ENCODE measurements around the gene CDV3.
"Not testable (repeated sequence)": the region's sequence is repeated elsewhere in the genome, so short reads cannot be mapped to it uniquely, and the experiment has no call there.

CDV3 gene, protein sequence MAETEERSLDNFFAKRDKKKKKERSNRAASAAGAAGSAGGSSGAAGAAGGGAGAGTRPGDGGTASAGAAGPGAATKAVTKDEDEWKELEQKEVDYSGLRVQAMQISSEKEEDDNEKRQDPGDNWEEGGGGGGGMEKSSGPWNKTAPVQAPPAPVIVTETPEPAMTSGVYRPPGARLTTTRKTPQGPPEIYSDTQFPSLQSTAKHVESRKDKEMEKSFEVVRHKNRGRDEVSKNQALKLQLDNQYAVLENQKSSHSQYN

DNA sequence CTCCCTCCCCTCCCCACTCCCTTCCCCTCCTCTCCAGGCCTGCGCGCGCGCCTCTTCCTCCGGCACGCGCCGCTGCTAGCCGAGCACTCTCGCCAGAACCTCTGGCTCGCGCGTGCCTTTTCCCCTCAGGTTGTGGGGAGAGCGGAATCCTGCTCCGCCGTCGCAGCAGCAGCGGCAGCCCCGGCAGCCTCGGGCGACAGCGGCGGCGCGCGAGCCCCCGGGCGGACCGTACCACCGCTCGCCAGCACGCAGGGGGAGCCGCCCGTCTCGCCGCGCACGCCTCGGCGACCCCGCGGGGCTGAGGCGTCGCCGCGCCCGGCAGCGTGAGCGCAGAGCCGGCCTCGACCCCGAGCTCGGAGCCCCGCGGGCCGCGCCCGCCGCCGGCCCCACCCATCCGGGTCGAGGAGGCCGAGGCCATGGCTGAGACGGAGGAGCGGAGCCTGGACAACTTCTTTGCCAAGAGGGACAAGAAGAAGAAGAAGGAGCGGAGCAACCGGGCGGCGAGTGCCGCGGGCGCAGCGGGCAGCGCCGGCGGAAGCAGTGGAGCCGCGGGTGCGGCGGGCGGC is at the start of gene CDV3:
Gene CDV3, plus strand, starts transcription at position 58 of the 566 bp plus-strand sequence. Its CDS starts 359 bp downstream, at position 417.
- no peak for DNase-seq

DNA sequence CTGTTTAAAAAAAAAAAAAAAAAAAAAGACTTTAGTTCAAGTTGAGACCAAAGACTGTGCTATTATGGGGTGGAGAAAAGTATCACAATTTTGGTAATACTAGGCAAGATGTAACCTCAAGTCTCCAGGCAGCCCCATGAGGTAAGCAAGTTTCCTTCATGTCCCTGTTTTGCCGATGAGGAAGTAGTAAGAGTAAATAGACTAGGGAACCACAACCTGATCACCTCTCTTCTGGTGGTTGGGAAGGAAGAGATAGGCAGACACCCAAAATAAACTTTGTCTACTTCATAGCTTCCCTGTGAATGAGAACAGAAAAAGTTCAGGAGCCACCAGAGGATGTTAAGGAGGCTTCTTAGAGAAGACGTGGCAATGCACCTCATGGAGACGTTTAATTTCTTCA is 49.7 kb upstream of the CDV3 start:
- DNase-seq = not testable (repeated sequence)

DNA sequence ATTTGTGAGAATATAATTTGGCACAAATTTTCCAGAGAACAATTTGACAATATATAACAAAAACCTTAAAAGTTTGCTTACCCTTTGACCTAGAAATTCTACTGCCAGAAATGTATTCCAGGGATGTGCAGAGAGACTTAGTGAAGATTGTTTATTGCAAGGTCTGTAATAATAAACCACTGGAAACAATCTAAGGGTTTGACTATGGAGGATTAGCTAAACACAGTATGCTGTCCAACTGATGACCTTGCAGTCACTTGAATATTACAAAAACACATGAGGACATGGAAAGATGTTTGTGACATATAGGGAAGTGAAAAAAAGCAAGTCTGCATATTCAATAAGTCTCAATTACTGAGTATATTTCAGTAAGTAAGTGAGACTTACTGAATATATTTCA is 48.1 kb upstream of the CDV3 start:
- DNase-seq = no peak

DNA sequence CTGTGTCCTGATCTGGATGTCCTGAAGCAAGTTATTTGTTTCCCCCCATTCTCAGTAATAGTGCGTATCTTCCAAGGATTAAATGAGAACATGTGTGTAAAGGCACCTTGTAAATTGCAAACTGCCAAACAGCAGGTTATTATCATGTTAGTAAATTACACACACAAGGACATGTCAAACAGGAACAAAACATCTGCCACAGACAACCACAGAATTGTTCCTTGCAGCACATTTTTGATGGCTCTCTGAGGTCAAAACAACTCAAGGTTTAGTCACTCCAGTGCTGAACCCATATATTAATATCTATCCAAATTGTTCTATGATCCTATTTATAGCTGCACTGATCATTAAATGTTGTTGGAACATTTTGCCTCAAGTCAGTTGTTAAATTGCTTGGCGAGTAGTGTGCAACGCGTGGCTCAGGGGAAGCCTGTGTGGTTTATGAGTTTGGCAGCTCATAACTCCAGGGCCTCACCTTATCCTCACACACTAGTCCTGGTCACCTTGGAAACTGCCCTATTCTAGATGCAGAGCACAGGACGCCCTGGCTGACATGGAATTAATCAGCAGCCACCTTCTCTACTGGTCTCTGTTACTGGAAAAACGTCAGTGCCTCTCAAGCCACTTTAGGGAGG is 46.3 kb upstream of the CDV3 start:
- DNase-seq = no peak

DNA sequence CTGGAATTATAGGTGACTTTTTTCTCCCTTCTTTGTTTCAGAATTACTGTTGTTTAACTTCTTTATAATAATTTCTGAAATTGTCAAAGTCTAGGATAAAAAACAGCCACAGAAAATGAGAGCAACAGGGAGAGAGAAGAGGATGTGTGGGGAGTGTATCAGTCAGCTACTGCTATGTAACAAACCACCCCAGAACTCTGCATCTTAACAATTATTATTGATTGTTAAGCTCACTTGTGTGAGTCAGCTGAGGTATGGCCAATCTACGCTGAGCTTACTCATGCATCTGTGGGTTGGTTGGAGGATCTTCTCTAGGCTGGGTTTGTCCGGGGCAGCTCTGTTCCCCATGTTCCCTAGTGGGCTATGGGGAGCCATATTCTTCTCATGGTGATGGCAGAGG is 43.7 kb upstream of the CDV3 start:
- DNase-seq = no peak

DNA sequence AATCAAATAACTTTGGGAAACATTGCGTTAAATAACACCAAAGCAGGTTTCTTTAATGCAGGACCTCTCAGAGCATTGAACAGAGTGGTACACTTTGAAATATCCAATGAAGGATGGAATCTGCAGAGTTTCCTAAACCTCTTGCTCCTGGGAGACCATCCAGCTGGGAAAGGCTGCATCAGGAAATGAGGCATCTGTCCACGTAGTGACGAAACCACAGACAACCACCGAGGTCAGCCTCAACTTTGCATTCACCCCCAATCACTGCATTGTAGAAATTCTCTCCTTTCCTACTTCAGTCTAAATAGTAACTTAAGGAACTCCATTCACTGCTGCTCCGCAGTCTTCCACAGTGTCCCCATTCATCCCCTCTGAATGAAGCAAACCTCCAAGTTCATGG is 41.5 kb upstream of the CDV3 start:
- no peak for DNase-seq

DNA sequence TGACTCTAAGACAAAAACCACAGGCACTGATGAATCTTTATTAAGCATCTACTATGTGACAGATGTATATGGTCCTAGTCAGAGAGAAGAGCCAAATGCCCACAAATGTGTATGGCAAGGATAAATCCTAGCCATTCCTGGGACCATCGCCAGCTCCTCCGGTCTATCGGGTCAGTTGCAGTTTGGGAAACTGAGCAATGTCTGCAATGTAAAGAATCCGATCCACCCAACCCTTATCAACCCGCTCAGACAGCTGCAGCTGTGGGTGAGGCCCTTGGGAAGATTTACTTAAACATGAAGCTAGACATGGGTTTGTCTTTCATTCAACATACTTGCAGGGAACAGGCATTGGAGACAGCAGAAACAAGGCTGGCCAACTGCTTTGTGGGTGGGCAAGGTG is 40.5 kb upstream of the CDV3 start:
- DNase-seq = no peak

DNA sequence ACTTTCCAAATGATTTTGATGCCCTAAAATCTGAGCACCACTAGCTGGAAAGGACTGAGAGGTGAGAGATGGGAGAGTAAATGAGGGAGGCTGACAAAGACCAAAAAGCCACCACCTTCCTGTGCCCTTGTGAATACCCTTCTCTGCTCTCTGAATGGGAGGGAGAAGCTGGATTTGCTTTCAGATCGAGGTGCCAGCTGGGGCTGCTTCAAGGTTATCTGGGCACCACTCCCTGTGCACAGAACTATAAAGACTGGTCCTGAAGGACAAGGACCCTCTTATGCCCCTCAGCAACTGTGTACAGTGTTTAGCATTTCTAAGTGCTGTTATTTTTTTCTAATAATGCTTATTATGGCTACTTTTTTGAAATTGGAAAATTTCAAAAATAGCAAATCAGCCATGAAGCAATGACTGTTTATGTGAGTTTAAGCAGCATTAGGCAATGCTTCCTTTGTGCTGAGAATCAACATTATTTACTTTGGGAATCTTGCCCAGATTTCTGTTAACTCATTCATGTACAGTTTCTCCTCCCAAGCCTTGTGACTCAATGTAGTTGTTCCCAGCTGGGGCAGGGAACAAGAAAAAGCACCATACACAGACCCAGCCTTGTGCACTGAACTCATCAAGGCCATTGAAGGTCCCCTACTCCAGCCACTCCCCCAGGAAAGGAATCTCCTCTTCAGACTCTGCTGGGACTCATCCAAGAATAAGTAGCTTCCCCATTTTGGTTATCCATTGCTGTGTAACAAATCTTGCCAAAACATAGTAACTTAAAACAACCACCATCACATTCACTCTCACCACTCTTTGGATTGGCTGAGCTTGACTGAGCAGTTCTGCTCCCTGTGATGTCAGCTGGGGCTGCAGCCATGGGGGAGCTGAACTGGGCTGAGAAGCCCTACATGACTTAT is 37.3 kb upstream of the CDV3 start:
- DNase-seq = no peak

DNA sequence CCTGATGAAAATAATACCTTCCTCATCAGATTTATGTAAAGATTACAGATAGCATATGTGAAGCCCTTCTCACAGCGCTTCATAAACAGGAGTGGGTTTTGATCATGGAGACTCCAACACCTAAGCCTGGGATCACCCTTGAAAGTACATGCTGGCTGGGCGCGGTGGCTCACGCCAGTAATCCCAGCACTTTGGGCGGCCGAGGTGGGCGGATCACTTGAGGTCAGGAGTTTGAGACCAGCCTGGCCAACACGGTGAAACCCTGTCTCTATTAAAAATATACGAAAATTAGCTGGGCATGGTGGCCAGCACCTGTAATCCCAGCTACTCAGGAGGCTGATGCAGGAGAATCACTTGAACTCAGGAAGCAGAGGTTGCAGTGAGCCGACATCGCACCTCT is 36.4 kb upstream of the CDV3 start:
- not testable (repeated sequence) for DNase-seq

DNA sequence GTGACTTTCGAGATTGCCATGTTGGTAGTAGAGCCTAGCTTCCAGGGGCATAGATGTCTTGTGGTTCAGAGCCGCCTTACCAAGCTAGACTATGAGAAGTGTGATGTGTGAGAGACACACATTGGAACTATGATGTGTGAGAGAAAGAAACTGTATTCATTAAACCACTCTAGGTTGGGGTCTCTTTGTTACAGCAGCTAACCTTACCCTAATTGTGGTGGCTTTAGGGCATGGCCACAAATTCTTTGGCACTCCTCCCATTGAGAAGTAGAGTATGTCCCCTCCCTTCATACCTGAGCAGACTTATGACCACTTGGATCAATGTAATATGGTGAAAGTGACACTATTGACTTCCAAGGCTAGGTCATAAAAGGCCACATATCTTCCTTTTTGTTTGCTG is 35.3 kb upstream of the CDV3 start:
- no peak for DNase-seq

DNA sequence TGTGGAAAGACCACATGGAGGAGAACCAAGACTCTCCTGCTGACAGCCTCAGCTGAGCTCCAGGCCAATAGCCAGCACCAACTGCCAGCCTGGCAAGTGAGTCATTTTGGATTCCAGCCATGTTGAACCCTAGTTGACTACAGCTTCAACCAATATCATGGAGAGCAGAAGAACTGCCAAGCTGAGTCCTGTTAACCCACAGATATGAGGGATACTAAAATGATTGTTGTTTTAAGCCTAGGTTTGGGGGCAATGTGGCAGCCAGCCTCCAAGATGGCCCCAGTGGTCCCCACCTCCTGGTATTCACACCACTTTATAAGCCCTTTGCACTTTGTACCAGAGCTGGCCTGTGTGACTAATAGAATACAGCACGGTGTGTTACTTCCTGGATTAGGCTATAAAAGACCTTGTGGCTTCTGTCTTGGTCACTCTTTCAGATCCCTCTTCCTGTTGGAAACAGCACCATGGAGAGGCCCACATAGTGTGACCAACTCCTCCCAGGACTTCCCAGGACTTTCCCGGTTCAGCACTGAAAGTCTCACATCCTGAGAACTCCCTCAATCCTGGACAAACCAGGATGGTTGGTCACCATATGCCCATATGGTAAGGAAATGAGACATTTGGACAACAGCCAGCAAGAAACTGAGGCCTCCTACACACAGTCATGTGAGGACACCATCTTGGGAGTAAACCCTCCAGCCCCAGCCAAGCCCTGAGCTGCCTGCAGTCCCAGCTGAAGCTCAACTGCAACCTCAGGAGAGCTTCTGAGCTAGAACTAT is 32.4 kb upstream of the CDV3 start:
- no peak for DNase-seq

DNA sequence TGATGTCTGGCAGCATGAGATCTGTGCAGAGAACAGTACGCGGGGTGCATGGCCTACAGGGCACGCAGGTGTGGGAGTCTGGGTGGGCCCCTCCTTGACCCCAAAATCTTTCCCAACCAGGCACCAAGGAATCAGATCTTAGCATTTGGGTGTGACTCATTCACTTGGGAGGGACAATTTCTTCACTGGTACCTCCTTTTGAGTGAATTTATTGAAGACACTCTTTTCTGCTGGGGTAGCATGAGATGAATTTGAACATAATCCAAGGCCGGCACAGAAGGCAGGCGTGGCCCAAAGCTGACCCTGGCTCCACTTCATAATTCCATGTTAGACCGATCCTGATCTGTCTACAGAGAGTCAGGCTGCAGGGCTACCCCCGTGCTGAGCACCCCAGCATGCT is 30.6 kb upstream of the CDV3 start:
- no peak for DNase-seq

DNA sequence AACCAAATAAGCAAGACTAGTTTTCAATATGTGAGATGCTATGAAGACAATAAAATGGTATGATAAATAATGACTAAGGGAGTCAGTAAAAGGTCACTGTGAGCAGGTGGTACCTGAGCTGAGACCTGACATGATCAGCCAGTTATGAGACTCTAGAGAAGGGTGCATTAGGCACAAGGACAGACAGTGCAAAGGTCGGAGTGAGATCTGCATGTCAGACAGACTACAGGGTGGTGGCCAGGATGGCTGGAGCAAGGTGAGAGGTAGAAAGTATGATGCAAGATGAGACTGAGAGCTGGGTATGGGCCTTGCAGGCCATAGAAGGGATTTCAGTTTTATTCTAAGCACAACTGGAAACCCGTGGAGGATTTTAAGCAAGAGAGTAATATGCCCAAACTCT is 28.5 kb upstream of the CDV3 start:
- not testable (repeated sequence) for DNase-seq

DNA sequence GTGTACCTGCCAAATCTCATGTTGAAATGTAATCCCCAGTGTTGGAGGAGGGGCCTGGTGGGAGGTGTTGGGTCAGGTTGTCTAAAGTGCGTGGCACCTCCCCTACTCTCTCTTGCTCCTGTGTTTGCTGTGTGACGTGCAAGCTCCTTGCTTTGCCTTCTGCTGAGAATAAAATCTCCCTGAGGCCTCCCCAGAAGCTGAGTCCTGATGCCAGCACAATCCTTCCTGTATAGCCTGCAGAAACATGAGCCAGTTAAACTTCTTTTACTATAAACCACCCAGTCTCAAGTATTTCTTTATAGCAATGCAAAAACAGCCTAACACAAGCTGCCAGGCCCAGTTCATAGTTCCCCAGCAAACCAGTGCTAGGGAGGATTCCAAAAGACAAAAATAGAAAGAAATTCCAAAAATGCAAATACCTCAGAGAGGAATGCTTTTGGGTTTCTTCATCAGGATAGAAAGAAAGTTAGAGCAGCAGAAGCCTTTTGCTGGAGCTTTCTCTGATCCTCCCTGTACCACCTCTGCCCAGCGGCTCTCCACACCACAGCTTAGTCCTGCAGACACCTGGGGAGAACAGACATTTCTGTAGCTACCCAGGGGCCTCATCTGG is 25.9 kb upstream of the CDV3 start:
- no peak for DNase-seq

DNA sequence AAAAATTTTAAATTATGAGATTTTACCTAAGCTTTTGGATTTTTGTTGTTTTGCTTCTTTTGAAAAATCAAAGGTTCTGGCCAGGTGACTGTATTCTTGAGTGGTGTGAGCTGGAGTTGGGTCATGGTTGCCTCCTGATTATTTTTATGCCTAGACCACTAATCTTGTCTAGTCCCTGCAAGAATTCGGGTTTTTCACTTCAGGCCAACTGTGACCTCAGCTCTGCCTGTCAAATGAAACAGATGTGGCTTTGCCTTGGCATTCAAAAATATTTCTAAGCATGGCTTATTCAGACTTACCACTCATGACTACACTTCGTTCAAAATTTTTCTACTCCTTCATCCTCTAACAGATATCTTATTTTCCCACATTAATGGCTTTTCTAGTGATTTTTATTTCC is 25.4 kb upstream of the CDV3 start:
- no peak for DNase-seq

DNA sequence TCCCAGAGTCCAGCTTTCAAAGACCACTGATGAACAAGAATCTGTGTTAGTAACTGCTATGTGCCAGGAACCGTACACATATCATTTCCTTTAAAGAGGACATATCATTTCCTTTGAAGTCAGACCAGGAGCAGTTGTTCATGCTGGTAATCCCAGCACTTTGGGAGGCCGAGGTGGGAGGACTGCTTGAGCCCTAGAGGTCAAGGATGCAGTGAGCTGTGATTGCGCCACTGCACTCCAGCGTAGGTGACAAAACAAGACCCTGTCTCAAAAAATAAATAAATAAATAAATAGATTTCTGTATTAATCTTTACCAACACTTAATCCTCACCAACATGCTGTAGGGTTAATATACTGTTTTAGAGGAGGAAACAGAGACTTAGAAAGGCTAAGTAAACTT is 23.9 kb upstream of the CDV3 start:
- DNase-seq = no peak

DNA sequence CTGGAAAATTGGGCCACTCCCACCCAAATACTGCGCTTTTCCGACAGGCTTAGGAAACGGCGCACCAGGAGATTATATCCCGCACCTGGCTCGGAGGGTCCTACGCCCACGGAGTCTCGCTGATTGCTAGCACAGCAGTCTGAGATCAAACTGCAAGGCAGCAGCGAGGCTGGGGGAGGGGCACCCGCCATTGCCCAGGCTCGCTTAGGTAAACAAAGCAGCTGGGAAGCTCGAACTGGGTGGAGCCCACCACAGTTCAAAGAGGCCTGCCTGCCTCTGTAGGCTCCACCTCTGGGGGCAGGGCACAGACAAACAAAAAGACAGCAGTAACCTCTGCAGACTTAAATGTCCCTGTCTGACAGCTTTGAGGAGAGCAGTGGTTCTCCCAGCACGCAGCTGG is 21.9 kb upstream of the CDV3 start:
- not testable (repeated sequence) for DNase-seq

DNA sequence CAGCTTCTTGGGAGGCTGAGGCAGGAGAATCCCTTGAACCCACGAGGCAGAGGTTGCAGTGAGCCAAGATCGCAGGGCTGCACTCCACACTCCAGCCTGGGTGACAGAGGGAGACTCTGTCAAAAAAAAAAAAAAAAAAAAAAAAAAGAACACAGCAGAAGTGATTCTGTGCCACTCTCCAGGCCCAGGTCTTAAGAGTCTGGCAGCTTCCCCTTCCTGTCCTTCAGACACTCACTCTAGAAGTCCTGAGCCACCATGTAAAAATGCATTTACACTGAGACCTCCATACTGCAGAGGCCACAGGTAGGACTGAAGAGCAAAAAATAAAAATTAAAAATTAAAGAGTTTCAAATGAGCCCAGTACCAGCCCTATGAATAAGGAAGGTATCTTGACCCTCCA is 11.8 kb upstream of the CDV3 start:
- no peak for DNase-seq

DNA sequence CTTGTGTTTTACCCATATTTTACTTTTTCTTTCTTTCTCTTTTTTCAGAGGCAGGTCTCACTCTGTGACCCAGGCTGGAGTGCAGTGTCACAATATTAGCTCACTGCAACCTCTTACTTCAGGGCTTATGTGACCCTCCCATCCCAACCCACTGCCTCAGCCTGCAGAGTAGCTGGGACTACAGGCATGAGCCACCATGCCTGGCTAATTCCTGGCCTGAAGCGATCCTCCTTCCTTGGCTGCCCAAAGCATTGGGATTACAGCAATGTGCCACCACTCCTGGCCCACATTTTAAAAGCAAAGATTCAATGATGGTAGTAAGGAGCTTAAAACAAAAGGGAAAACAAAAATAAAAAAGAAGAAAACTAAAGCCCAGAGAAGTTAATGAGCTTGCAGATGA is 11.1 kb upstream of the CDV3 start:
- no peak for DNase-seq

DNA sequence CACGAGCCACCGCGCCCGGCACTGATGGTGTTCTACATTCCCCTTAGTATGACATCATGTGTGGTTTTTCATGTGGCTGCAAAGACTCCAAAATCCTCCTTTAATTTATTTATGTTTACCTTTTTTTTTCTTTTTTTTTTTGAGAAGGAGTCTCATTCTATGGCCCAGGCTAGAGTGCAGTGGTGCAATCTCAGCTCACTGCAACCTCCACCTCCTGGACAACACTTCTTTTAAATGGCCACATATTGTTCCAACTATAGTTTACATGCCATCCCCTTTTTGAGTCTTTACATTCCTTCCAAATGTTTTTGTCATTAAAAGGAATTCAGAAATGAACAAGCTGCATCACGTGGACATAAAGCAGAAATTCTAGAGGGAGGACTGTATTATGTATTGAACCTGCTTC is 10.3 kb upstream of the CDV3 start:
- no peak for DNase-seq

DNA sequence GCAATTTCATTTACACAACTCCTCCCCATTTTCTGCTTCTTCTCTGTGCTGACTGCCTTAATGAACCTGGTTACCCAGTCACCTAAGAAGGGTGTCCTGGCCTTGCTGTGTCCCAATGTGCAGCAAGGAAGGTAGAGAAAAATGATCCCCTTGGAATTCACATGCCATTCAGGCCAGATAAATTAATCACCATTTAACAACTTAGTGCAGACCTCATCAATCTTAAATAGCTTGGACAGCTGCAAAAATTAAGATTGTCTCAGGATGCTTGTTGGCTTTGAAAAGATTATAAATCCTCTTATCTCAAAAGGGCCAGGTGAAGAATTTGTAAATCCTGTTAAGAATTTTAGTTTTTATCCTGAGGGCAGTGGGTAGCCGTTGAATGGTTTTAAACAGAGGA is 9.7 kb upstream of the CDV3 start:
- DNase-seq = no peak

DNA sequence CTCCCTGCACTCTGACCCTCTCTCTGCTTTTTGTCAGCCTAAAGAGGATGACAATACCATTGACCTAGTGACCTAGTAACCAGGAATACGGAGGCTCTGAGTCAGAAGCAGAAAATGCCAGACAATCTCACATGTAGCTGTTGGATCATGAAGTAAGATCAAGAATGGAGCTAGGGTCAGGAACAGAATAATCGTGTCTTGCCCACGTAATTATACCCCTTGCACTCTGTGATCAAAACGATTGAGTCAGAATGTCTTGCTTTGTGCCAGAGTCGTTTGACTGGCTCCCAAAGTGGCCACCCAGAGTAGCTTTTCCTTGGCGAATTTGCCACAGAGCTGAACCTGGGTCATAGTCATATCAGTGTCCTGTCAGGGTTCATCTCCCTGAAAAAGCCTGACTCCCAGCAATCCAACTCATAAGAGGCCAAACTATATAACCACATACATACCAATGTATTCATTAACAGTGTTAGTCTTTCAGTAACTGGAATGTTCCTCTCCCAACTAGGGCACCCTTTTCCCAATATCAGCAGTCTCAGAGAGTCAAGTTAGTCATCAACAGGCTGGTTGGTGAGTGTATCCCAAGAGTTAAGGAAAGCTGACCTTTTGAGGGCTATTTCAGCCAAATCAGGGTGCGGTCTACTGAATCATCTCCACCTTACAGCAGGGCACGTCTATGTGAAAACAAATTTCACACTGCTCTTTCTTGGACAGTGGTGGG is 5.0 kb upstream of the CDV3 start:
- no peak for DNase-seq

Data from NCI-H774 (cell line).